H1 (cell line): ENCODE data around the gene MYBPC2. TPM values are rescaled to one million over a fixed set of nuclear protein-coding genes. Genes with fewer than 3 reads are reported as not detected.

Experiments
- CTCF ChIA-PET: fragments of 300-600 bp; sonication (Branson Sonifier 250); formaldehyde crosslinking; loops from one replicate; lab custom pipeline; 2021; ENCODE audit not compliant: partially characterized antibody; lab: Charles Lee
- POLR2A ChIA-PET: fragments of 300-600 bp; sonication (Branson Sonifier 250); formaldehyde crosslinking; loops from one replicate; lab custom pipeline; 2021; ENCODE audit warnings: inconsistent platforms; ENCODE audit not compliant: partially characterized antibody; lab: Charles Lee
- DNase-seq, 2 experiments: peaks; one replicate each; pipeline versions ENCODE4 v3.0.0 to v3.0.0-alpha.2; 2010 to 2022; ENCODE audit warnings: low spot score in 2 of 2, low read depth in 1 of 2, mixed read lengths in 1 of 2
- FAIRE-seq: peaks from 2 replicates; lab custom pipeline; 2011; peaks lifted over from hg19 to GRCh38; lab: Jason Lieb, UNC
- H2AFZ ChIP-seq: 2 replicates; pipeline ENCODE4 v1.8.1; 2012; ENCODE audit warnings: low read length, inconsistent platforms
- H2AK5ac ChIP-seq: 2 replicates; pipeline ENCODE4 v1.6.1; 2013; ENCODE audit warnings: low read depth, low read length
- H2BK120ac ChIP-seq: replicated peaks from 2 replicates; pipeline ENCODE3; 2013; ENCODE audit warnings: low read depth, low read length, inconsistent platforms
- H2BK12ac ChIP-seq: 2 replicates; pipeline ENCODE4 v1.6.1; 2013; ENCODE audit warnings: low read depth, low read length
- H2BK15ac ChIP-seq: 2 replicates; pipeline ENCODE4 v1.6.1; 2013; ENCODE audit warnings: low read length
- H2BK20ac ChIP-seq: 2 replicates; pipeline ENCODE4 v1.6.1; 2013; ENCODE audit warnings: low read length
- H2BK5ac ChIP-seq: 2 replicates; pipeline ENCODE4 v1.6.1; 2013; ENCODE audit warnings: low read depth, low read length
- H3K14ac ChIP-seq: 2 replicates; pipeline ENCODE4 v1.6.1; 2013; ENCODE audit warnings: inconsistent platforms; ENCODE audit not compliant: insufficient read length
- H3K18ac ChIP-seq: 2 replicates; pipeline ENCODE4 v1.6.1; 2013; ENCODE audit warnings: low read length; ENCODE audit errors: extremely low read depth
- H3K23ac ChIP-seq: 2 replicates; pipeline ENCODE4 v1.6.1; 2013; ENCODE audit warnings: inconsistent platforms; ENCODE audit not compliant: insufficient read length
- H3K23me2 ChIP-seq: 2 replicates; pipeline ENCODE4 v1.6.1; 2013; ENCODE audit warnings: low read depth, low read length
- H3K27ac ChIP-seq: 2 replicates; pipeline ENCODE4 v1.6.1; 2011; ENCODE audit warnings: low read depth, low read length, inconsistent platforms
- H3K27me3 ChIP-seq, 4 experiments: replicated peaks in 1 of 4; 1 replicate in 1 of 4; 2 replicates in 3 of 4; pipeline versions ENCODE4 v1.6.1 to v1.8.1; 2011 to 2013; ENCODE audit warnings: low read length in 3 of 4, mild to moderate bottlenecking in 3 of 4, inconsistent platforms in 2 of 4, mixed read lengths in 2 of 4, moderate library complexity in 1 of 4; ENCODE audit not compliant: control insufficient read depth in 3 of 4, insufficient read depth in 3 of 4; ENCODE audit errors: extremely low read depth in 1 of 4
- H3K36me3 ChIP-seq, 4 experiments: 2 replicates each; pipeline versions ENCODE4 v1.6.1 to v1.8.1; 2011 to 2013; ENCODE audit warnings: mild to moderate bottlenecking in 4 of 4, low read length in 3 of 4, moderate library complexity in 2 of 4, control low read depth in 1 of 4, inconsistent platforms in 1 of 4; ENCODE audit not compliant: insufficient read depth in 4 of 4, control insufficient read depth in 2 of 4
- H3K4ac ChIP-seq: replicated peaks from 2 replicates; pipeline ENCODE3; 2013; ENCODE audit warnings: low read length, low read depth, mixed read lengths, inconsistent platforms; ENCODE audit not compliant: insufficient read length
- H3K4me1 ChIP-seq, 4 experiments: replicated peaks in 1 of 4; 1 replicate in 1 of 4; 2 replicates in 3 of 4; pipeline versions ENCODE4 v1.6.1 to v1.8.1; 2011 to 2013; ENCODE audit warnings: low read length in 3 of 4, inconsistent platforms in 2 of 4, mixed read lengths in 1 of 4; ENCODE audit not compliant: insufficient read depth in 4 of 4, control insufficient read depth in 3 of 4
- H3K4me2 ChIP-seq, 2 experiments: 2 replicates each; pipeline versions ENCODE4 v1.6.1 to v1.8.1; 2011 to 2013; ENCODE audit warnings: low read depth in 2 of 2, low read length in 2 of 2, control low read depth in 1 of 2, inconsistent platforms in 1 of 2, mild to moderate bottlenecking in 1 of 2; ENCODE audit not compliant: insufficient read depth in 1 of 2
- H3K4me3 ChIP-seq, 4 experiments: fragments of 200-600, 300-600 bp in 1 of 4; sonication (generic), shearing (Covaris generic), sonication (Bioruptor Twin) in 1 of 4; 2 replicates each; pipeline versions ENCODE4 v1.5.1 to v1.8.1; 2011 to 2016; ENCODE audit warnings: low read length in 4 of 4, low read depth in 3 of 4, control low read depth in 2 of 4, inconsistent platforms in 2 of 4, mild to moderate bottlenecking in 2 of 4, mixed read lengths in 1 of 4, moderate library complexity in 1 of 4; ENCODE audit not compliant: insufficient read depth in 2 of 4; ENCODE audit errors: extremely low read depth in 1 of 4
- H3K56ac ChIP-seq: replicated peaks from 2 replicates; pipeline ENCODE3; 2013; ENCODE audit warnings: low read depth, mild to moderate bottlenecking, mixed read lengths, low read length, inconsistent platforms; ENCODE audit not compliant: insufficient read length
- H3K79me1 ChIP-seq: 2 replicates; pipeline ENCODE4 v1.6.1; 2013; ENCODE audit warnings: low read depth, low read length, control low read depth
- H3K79me2 ChIP-seq, 2 experiments: 2 replicates each; pipeline versions ENCODE4 v1.6.1 to v1.8.1; 2012 to 2013; ENCODE audit warnings: low read length in 2 of 2, mild to moderate bottlenecking in 2 of 2, inconsistent platforms in 1 of 2; ENCODE audit not compliant: insufficient read depth in 2 of 2, control insufficient read depth in 1 of 2
- H3K9ac ChIP-seq, 4 experiments: replicated peaks in 1 of 4; 1 replicate in 1 of 4; 2 replicates in 3 of 4; pipeline versions ENCODE4 v1.6.1 to v1.8.1; 2011 to 2013; ENCODE audit warnings: low read depth in 3 of 4, low read length in 3 of 4, control low read depth in 2 of 4, mild to moderate bottlenecking in 2 of 4, moderate library complexity in 2 of 4, inconsistent platforms in 1 of 4; ENCODE audit errors: extremely low read depth in 1 of 4
- H3K9me3 ChIP-seq, 2 experiments: 2 replicates each; pipeline versions ENCODE4 v1.6.1 to v1.8.1; 2012 to 2013; ENCODE audit warnings: mild to moderate bottlenecking in 2 of 2, moderate library complexity in 2 of 2, control low read depth in 1 of 2, inconsistent platforms in 1 of 2, low read depth in 1 of 2, low read length in 1 of 2, mixed read lengths in 1 of 2; ENCODE audit not compliant: insufficient read depth in 2 of 2
- H4K20me1 ChIP-seq, 2 experiments: replicated peaks in 1 of 2; 2 replicates each; pipeline versions ENCODE3 to v1.8.1; 2011 to 2013; ENCODE audit warnings: inconsistent platforms in 2 of 2, low read length in 2 of 2, mild to moderate bottlenecking in 1 of 2; ENCODE audit not compliant: insufficient read depth in 2 of 2, control insufficient read depth in 1 of 2
- H4K5ac ChIP-seq: 2 replicates; pipeline ENCODE4 v1.6.1; 2013; ENCODE audit warnings: low read length, low read depth, mixed read lengths, inconsistent platforms; ENCODE audit not compliant: insufficient read length
- H4K8ac ChIP-seq: 2 replicates; pipeline ENCODE4 v1.8.0; 2013; ENCODE audit warnings: mild to moderate bottlenecking, moderate library complexity, low read length, inconsistent platforms; ENCODE audit not compliant: insufficient read depth; ENCODE audit errors: extremely low read depth
- H4K91ac ChIP-seq: replicated peaks from 2 replicates; pipeline ENCODE3; 2013; ENCODE audit warnings: low read length, mixed read lengths, inconsistent platforms; ENCODE audit not compliant: insufficient read length
- WGBS, 2 experiments: shearing (Covaris generic) in 1 of 2; methylation state at CpG; one replicate each; pipeline versions ENCODE4 v1.1.6 to v1.1.7; 2013 to 2015; ENCODE audit warnings: low lambda C conversion rate in 2 of 2, mixed read lengths in 2 of 2, inconsistent platforms in 1 of 2, low coverage in 1 of 2, missing lambda C conversion rate in 1 of 2; ENCODE audit not compliant: insufficient replicate concordance in 2 of 2, insufficient coverage in 1 of 2, insufficient read length in 1 of 2; ENCODE audit errors: extremely low coverage in 1 of 2, missing lambda C conversion rate in 1 of 2; 5-methylcytosine and 5-hydroxymethylcytosine counted together
- polyA plus RNA-seq, 7 experiments: library from polyadenylated mRNA; depleted of rRNA in 3 of 7; stranded (reverse) in 5 of 7; unstranded in 2 of 7; fragments of >200 nt in 5 of 7; fragments of 200-250 nt in 2 of 7; gene quantifications; 1 replicate in 5 of 7; 2 replicates in 1 of 7; 4 replicates in 1 of 7; pipeline versions ENCODE4 v1.2.1 to v1.2.3, GENCODE V29; 2011 to 2013; ENCODE audit warnings: missing spikeins in 2 of 7, mixed read lengths in 2 of 7
- total RNA-seq: library from RNA; stranded (reverse); fragmentation: NEBNext Ultra II Directional; extraction: Animal tissue kit (Norgen Biotek cat#: 25700); gene quantifications from 2 replicates; pipeline ENCODE4 v1.2.1, GENCODE V29; 2021

Gene MYBPC2
- total and polyA plus RNA-seq, 2 of the 8 experiments (the other 6 are each of a cell fraction or from before 2014, with no cell fraction given): 1.8 to 3.1 TPM

- no peak overlapping the region for H3K14ac ChIP-seq
- peaks cover 2 to 52% (median 12%) of the 10 kb centered on the region in 4 experiments; a peak in 6 of 8 replicates for H3K36me3 ChIP-seq
- FAIRE-seq (no peak), DNase-seq (no peak)
- no peak overlapping the region for H2BK15ac ChIP-seq
- no peak overlapping the region for H3K56ac ChIP-seq
- H3K23me2 ChIP-seq: no peaks in the 10 kb centered on the region
- H3K4me1 ChIP-seq: no peaks in the 10 kb centered on the region
- H4K5ac ChIP-seq: no peak overlapping the region
- H2BK5ac ChIP-seq: no peak overlapping the region
- no peak overlapping the region for H3K27ac ChIP-seq
- H2BK12ac ChIP-seq: no peak overlapping the region
- no peak overlapping the region for H2BK20ac ChIP-seq
- no peak overlapping the region for H3K18ac ChIP-seq
- H3K27me3 ChIP-seq: peaks cover 0 to 17% (median 9%) of the 10 kb centered on the region in 4 experiments; a peak in 5 of 7 replicates
- H3K4ac ChIP-seq: no peak overlapping the region
- no peak overlapping the region for H2AFZ ChIP-seq
- ChIA-PET POLR2A (interaction anchor here (0.8 to 1.5 kb wide), 2 partner anchors 74 to 114 kb away, joined by 3 to 6 read pairs; no protein-coding TSS in a partner anchor), CTCF (interaction anchor here (0.6 to 4.6 kb wide), 6 partner anchors 14 to 126 kb away, joined by 3 to 26 read pairs (median 4); no protein-coding TSS in a partner anchor)
- no peak overlapping the region for H3K4me2 ChIP-seq
- H4K91ac ChIP-seq: no peak overlapping the region
- H3K9ac ChIP-seq: no peak overlapping the region
- H3K23ac ChIP-seq: no peak overlapping the region
- H4K8ac ChIP-seq: no peak overlapping the region
- H4K20me1 ChIP-seq: peaks cover 4 to 5% of the 10 kb centered on the region in 2 experiments
- H3K79me2 ChIP-seq: peaks cover 4 to 7% of the 10 kb centered on the region in 2 experiments; a peak in 3 of 4 replicates
- H3K79me1 ChIP-seq: peaks cover 5% of the 10 kb centered on the region
- no peak overlapping the region for H3K4me3 ChIP-seq
- 92% methylated on average over 10 of the region's 10 CpGs; no CpG with 5 or more reads in 1 of the 2 experiments for WGBS, 2 experiments
- H2AK5ac ChIP-seq: no peak overlapping the region
- H3K9me3 ChIP-seq: peaks cover 23 to 29% of the 10 kb centered on the region in 2 experiments
- H2BK120ac ChIP-seq: no peak overlapping the region
Observed at GRCh38 chr19:50482916-50483315, 50.2 kb downstream of the MYBPC2 start.
